ENCODE data around the gene PTK7.
A peak's percentile ranks its signal among the peaks of the same experiment; 100 is the strongest.
"Not testable (repeated sequence)": the region's sequence is repeated elsewhere in the genome, so short reads cannot be mapped to it uniquely, and the experiment has no call there.

The PTK7 gene

GRCh38 chr6:43088654-43089056 lies 12.5 kb downstream of the PTK7 start:
- DNase-seq, result no peak

DNA sequence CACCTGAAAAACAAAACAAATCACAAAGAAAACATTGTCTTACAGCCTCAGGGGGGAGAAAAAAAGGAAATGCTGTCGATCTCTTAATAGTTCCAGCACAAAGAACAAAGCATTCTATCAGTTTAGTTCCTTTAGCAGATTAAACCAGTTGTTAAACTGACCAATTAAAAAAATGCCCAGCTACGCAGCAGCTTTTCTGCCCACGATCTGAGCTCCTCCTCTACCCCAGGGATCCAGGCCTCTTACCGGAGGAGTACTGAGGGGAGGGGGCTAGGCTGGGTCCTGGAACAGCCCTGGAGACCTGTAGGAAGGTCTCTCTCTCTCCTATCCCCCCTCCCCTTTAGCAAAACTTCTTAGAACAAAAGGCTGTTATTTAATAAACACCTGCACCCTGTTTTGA lies 13.4 kb downstream of the PTK7 start:
- no peak for DNase-seq

DNA sequence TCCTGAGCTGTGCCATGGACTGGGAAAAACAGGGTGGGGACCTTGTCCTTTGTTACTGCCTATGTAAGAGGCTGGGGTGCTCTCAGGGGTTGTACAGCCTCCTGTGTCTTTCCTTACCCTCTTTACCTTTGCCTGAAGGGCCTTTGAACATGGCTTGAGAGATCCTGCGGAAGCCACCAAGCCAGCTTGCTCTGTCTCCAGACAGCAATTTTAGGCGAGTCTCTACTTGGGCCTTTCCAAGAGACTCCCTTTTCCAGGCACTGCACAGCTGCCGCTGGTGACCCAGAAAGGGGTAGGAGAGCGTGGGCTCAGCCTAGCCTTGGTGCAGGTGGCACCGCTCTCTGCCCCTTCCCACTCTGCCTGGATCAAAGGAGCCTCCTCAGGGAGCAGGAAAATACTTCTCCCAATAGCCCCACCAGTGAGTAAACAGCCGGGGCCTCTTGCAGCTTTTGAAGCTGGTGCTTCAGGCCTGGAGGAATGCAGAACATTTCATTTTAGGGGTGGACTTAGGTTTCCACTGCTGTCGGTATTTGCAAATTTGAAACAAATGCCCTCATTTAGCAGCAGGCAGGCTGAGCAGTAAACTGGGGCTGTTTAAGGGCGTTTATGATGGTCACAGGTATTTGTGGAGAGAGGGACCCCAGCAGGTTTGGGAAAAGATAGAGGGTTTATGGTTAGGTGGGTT lies 13.9 kb downstream of the PTK7 start:
- DNase-seq, result no peak

DNA sequence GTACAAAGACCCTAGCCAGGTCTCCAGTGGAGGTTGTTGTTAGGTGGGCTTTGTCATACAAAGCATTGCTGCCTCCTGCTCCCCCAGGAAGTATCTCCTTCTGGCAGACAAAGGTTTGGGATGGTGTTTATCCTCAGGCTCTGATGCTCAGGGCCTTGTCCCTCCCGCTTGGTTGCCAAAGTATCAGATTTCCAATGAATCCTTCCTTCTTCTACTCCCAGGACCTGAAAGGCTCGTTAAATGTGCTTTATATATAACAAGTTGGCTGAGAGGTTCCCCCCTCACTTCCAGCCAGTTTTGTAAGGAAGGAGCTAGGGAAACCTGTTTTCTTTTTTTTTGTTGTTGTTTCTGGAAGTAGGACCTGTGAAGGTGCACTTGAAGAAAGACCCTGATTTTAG lies 14.4 kb downstream of the PTK7 start:
- no peak for DNase-seq

GRCh38 chr6:43091020-43091419 lies 14.9 kb downstream of the PTK7 start:
- DNase-seq, result no peak

- no peak for DNase-seq
Measured at GRCh38 chr6:43091436-43091991, 15.4 kb downstream of the PTK7 start.

- no peak for DNase-seq
Measured at GRCh38 chr6:43092635-43093034, 16.5 kb downstream of the PTK7 start.

DNA sequence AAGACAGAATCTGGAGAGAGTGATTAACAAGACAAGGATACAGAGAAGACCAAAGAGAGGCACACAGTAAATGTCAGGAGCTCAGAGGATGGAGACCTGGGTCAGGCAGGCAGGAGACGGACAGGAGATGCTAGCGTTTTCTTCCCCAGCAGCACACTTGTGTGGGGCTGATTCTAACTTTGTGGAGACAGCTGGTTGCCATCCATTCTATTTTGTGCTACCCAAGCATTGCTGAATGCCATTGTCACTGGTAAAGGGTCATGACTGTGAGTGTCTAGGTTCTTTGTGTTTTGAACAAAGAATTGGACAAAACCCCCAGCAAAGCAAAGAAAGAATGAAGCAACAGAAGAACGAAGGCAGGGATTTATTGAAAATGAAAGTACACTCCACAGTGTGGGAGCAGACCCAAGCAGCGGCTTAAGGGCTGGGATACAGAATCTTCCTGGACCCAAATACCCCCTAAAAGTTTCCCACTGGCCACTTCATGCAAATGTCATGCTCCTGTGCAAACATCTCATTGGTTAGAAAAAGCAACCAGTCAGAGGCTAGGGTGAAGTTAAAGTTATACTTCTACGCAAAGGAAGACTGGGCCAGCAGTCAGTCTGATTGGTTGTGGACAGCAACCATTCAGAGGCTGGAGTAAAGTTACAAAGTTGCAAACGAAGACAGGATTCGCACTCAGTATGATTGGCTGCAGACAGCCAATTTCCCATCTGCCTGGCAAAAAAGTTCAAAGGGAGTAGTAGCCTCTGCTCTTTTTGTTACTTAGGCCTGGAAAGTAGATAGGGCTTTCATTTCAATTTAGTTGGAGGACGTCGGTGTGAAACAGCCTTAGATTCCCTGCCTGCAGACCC lies 17.5 kb downstream of the PTK7 start:
- no peak for DNase-seq

- DNase-seq, result peak; percentile 3 to 19
Measured at GRCh38 chr6:43095939-43096338, 19.8 kb downstream of the PTK7 start.

GRCh38 chr6:43096451-43097097 lies 20.5 kb downstream of the PTK7 start:
- DNase-seq, result peak; percentile 5 to 7

DNA sequence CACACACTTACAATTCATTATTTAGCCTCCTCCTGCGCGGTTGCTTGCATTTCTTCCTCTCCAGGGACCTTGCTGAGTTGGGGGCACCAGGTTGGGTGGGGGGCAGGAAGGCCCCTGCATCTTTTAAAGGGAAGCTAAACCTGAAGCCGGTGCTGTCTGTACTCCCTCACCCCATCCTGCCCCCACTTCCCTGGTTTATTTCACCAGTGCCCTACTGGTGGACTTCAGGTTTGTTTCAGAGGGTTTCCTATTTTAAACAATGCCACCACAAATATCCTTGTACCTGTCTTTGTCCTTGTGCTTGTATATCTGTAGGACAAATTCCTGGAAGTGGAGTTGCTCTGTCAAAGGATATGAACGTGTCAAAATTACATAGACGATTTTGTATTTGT lies 21.0 kb downstream of the PTK7 start:
- DNase-seq, result no peak

DNA sequence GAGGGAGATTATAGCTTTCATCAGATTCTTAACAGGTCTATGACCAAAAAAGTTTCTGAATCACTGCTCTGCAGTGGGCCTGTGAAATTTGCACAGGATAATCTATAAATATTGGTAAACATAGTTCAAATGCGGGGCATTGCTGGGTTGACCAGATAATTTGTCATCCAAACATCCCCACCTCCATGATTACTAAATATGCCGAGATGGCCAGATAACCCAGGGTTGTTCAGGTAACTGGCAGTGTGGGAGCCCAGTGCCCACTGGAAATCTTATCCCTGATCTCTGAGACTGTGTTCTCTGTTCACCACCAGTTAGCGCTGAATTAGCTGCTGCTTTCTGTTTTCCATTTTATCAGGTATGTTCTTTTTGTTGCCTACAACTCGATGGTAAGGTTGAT lies 21.4 kb downstream of the PTK7 start:
- DNase-seq, result no peak

GRCh38 chr6:43101497-43101896 lies 25.4 kb downstream of the PTK7 start:
- no peak for DNase-seq

- no peak for DNase-seq
Measured at GRCh38 chr6:43103253-43103876, 27.3 kb downstream of the PTK7 start.

- DNase-seq, result no peak
Measured at GRCh38 chr6:43105538-43106222, 29.6 kb downstream of the PTK7 start.

- no peak for DNase-seq
Measured at GRCh38 chr6:43107344-43108062, 31.4 kb downstream of the PTK7 start.

- no peak for DNase-seq
Measured at GRCh38 chr6:43113431-43114260, 37.5 kb downstream of the PTK7 start.

DNA sequence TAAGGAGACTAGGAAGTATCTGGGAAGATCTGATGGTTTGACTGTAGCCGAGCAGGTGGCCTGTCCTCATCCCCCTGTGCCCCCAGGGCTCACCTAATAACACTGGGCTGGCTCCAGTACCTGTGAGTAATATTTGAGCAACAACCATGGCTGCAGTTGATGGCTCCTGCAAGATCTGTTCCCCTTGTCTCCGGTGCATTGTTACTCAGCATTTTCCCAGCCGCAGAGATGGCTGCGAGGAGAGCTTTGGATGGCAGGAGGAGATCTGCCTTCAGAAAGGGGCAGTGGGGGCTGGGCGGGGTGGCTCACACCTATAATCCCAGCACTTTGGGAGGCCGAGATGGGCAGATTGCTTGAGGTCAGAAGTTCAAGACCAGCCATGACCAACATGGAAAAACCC lies 39.3 kb downstream of the PTK7 start:
- no peak for DNase-seq

DNA sequence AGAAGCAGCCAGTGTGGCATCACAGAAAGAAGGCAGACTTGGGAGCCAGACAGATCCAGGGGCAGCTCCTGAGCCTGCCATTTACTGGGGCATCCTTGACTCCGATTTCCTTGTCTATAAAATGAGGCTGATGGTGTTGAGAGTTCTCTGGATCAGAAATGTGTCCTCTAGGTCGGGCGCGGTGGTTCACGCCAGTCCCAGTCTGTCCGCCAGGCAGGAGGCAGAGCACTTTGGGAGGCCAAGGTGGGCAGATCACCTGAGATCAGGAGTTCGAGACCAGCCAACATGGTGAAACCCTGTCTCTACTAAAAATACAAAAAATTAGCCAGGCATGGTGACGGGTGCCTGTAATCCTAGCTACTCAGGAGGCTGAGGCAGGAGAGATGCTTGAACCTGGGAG lies 41.4 kb downstream of the PTK7 start:
- DNase-seq, result not testable (repeated sequence)

GRCh38 chr6:43119482-43119881 lies 43.4 kb downstream of the PTK7 start:
- DNase-seq, result no peak

Data from SHP77 (cell line).